Suprapubic skin (tissue), 4 donors: ENCODE measurements around the gene PGAP3. TPM values are rescaled to one million over a fixed set of nuclear protein-coding genes. Genes with fewer than 3 reads are reported as not detected.
A peak's percentile ranks its signal among the peaks of the same experiment; 100 is the strongest.

Experiments
- DNase-seq, 2 donors: peaks; one replicate each; pipeline ENCODE4 v3.0.0-alpha.2; 2019; ENCODE audit warnings: low spot score in 2 of 2
- H3K27ac ChIP-seq: fragments of 200-600 bp; sonication (generic); one replicate; pipeline ENCODE4 v1.5.1; 2019
- H3K27me3 ChIP-seq: fragments of 200-600 bp; sonication (generic); one replicate; pipeline ENCODE4 v1.5.1; 2019
- H3K36me3 ChIP-seq: fragments of 200-600 bp; sonication (generic); one replicate; pipeline ENCODE4 v1.5.1; 2019
- H3K4me1 ChIP-seq: fragments of 200-600 bp; sonication (generic); one replicate; pipeline ENCODE4 v1.5.1; 2019
- H3K4me3 ChIP-seq: fragments of 200-600 bp; sonication (generic); one replicate; pipeline ENCODE4 v1.5.1; 2019; ENCODE audit warnings: mild to moderate bottlenecking
- H3K9me3 ChIP-seq: fragments of 200-600 bp; sonication (generic); one replicate; pipeline ENCODE4 v1.5.1; 2019
- CTCF ChIP-seq, 2 donors: fragments of 200-600 bp in 1 of 2; fragments of 450-650 bp in 1 of 2; sonication (generic) in 1 of 2; IDR thresholded peaks; one replicate each; pipeline ENCODE4 v1.5.1; 2016 to 2019; ENCODE audit warnings: antibody characterized with exemption in 2 of 2, mild to moderate bottlenecking in 1 of 2, moderate library complexity in 1 of 2
- EP300 ChIP-seq: sonication (generic); formaldehyde crosslinking; IDR thresholded peaks from one replicate; pipeline ENCODE4 v1.6.1; 2017; ENCODE audit warnings: antibody characterized with exemption
- POLR2A ChIP-seq, 2 donors: fragments of 450-650 bp; IDR thresholded peaks; one replicate each; pipeline ENCODE4 v1.6.1; 2017; ENCODE audit warnings: antibody characterized with exemption in 2 of 2, mild to moderate bottlenecking in 2 of 2, moderate library complexity in 2 of 2
- POLR2AphosphoS5 ChIP-seq, 3 donors: sonication (generic); formaldehyde crosslinking; IDR thresholded peaks; one replicate each; pipeline ENCODE4 v1.6.1; 2017; ENCODE audit warnings: antibody characterized with exemption in 3 of 3
- WGBS: methylation state at CpG from one replicate; pipeline ENCODE4 v1.1.5; 2018; 5-methylcytosine and 5-hydroxymethylcytosine counted together
- total RNA-seq, 4 donors: library from RNA; depleted of rRNA; stranded (reverse); fragments of >200 nt; gene quantifications; one replicate each; pipeline ENCODE4 v1.1.0, GENCODE V29; 2016

Gene PGAP3
- total RNA-seq, 4 donors from 2014 or later = 25.7 to 41.5 (median 32.7) TPM

GRCh38 chr17:39704821-39705551 is 17.1 kb upstream of the PGAP3 start:
- Histone ChIP-seq H3K36me3 (peaks cover 31% of the 10 kb centered on the region), H3K27me3 (no peaks in the 10 kb centered on the region), H3K4me1 (peaks cover 72% of the 10 kb centered on the region), H3K9me3 (no peaks in the 10 kb centered on the region), H3K27ac (peak overlapping the region; percentile 87), H3K4me3 (peak overlapping the region; percentile 15)
- TF ChIP-seq POLR2A (IDR thresholded peaks at IDR 0.05) (no peak), EP300 (no peak), POLR2AphosphoS5 (IDR thresholded peaks at IDR 0.05) (no peak), CTCF (IDR thresholded peaks at IDR 0.05) (peak; percentile 29 to 31)
- WGBS = 49% methylated on average over 11 of the region's 11 CpGs
- DNase-seq = no peak

- Histone ChIP-seq H3K27me3 (no peaks in the 10 kb centered on the region), H3K4me1 (peaks cover 81% of the 10 kb centered on the region)
- no peak for DNase-seq
Measured at GRCh38 chr17:39703913-39704312, 16.1 kb upstream of the PGAP3 start.

GRCh38 chr17:39702901-39703893 is 15.3 kb upstream of the PGAP3 start:
- 57% methylated on average over 12 of the region's 12 CpGs for WGBS
- no peak overlapping the region for H3K4me3 ChIP-seq
- TF ChIP-seq POLR2A (IDR thresholded peaks at IDR 0.05) (no peak), EP300 (no peak)
- H3K27me3 ChIP-seq = no peaks in the 10 kb centered on the region
- H3K4me1 ChIP-seq = peaks cover 81% of the 10 kb centered on the region
- H3K27ac ChIP-seq = peak overlapping the region; percentile 56
- no peak for DNase-seq
- peaks cover 13% of the 10 kb centered on the region for H3K36me3 ChIP-seq
- H3K9me3 ChIP-seq = no peaks in the 10 kb centered on the region

More at GRCh38 chr17:39703913-39704312, 16.1 kb upstream of the PGAP3 start:
- H3K9me3 ChIP-seq = no peaks in the 10 kb centered on the region
- no peak overlapping the region for H3K4me3 ChIP-seq
- TF ChIP-seq POLR2A (IDR thresholded peaks at IDR 0.05) (no peak), POLR2AphosphoS5 (IDR thresholded peaks at IDR 0.05) (no peak), CTCF (IDR thresholded peaks at IDR 0.05) (no peak), EP300 (no peak)
- H3K36me3 ChIP-seq = peaks cover 20% of the 10 kb centered on the region
- WGBS = 81% methylated on average over 5 of the region's 5 CpGs
- peak overlapping the region; percentile 87 for H3K27ac ChIP-seq

- Histone ChIP-seq H3K27ac (peak overlapping the region; percentile 7), H3K36me3 (peaks cover under 1% of the 10 kb centered on the region)
- 76% methylated on average over 4 of the region's 4 CpGs for WGBS
Measured at GRCh38 chr17:39701784-39702422, 14.0 kb upstream of the PGAP3 start.

More at GRCh38 chr17:39701784-39702422, 14.0 kb upstream of the PGAP3 start:
- Histone ChIP-seq H3K27me3 (no peaks in the 10 kb centered on the region), H3K4me3 (peak overlapping the region; percentile 90), H3K4me1 (peaks cover 74% of the 10 kb centered on the region), H3K9me3 (no peaks in the 10 kb centered on the region)
- DNase-seq = no peak
- TF ChIP-seq CTCF (IDR thresholded peaks at IDR 0.05) (no peak), EP300 (no peak), POLR2AphosphoS5 (IDR thresholded peaks at IDR 0.05) (no peak), POLR2A (IDR thresholded peaks at IDR 0.05) (no peak)
